HG02885 (cell line): ENCODE results near the gene CALU.

ENCODE experiments used
- ATAC-seq: cut with Tn5 transposase; IDR thresholded peaks from one replicate; pipeline ENCODE4 v1.9.1; 2021; ENCODE audit warnings: mild to moderate bottlenecking; ENCODE audit not compliant: unreplicated experiment, poor library complexity

CALU gene

DNA sequence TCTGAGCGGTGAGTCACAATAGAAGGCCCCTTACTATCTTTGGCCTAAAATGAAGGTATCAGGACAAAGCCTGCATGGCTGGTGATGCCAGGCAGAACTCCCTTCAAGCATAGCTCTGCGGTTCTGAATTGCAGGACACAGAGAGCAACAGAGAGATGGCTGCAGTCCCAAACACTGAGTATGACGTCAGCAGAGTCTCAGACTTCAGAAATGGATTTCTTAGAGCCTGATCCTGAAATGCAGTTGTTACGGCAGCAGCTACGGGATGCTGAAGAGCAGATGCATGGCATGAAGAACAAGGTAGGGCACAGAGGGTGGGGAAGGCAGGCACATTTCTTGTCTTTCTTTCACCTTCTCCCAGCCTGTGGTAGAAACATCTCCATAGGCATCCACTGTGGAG is 66.1 kb downstream of the CALU start:
- no peak for ATAC-seq

DNA sequence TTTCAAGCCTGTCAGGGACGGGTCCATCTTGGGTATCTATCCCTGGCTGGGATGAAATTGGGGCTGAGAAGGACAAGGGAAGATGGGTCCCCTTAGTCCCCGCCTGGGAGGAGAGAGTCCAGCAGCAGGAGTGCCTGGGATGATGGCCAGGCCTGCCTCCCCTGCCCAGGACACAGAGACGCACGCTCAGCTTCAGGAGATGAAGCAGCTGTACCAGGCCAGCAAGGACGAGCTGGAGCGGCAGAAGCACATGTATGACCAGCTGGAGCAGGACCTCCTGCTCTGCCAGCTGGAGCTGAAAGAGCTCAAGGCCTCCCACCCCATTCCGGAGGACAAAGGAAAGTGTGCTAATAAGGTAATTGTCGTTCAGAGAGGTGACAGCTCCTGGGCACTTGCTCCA is 68.0 kb downstream of the CALU start:
- ATAC-seq, result no peak

GRCh38 chr7:128809363-128809762 is 70.2 kb downstream of the CALU start:
- no peak for ATAC-seq

DNA sequence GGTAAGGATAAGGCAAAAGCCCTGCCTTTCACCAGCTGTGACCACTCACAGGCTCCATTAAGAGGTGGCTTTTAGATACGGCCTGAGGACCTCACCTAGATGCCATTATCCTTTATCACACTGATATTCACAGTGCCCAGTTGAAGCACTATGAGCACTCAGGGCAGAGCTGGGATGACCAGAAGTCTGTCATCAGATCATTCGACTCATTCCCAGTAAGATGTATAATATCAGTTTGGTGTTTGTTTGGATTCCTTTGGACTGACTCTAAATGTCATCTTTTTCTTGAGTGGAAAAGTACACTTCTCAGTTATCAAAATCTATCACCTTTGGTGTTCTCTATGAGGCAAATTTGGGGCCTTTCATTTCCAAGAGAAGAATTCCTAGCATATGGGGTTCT is 71.3 kb downstream of the CALU start:
- no peak for ATAC-seq

DNA sequence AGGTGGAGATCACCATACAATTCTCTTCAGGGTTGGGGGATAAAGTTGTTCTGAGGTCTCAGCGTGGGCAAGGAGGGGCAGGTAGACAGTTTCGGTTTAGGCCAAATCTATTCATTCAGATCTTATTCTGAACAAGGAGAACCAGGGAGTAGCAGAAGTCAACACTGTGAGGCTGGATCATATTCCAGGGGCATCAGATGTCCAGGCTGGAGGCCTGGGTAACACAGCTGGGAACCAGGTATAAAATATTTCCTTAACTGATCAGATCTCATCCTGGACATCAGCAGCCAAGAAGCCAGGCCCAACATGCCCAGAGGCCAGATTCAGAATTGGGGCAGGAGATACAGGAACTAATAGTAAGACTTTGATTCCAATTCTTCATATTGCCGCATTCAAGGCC is 71.8 kb downstream of the CALU start:
- no peak for ATAC-seq

DNA sequence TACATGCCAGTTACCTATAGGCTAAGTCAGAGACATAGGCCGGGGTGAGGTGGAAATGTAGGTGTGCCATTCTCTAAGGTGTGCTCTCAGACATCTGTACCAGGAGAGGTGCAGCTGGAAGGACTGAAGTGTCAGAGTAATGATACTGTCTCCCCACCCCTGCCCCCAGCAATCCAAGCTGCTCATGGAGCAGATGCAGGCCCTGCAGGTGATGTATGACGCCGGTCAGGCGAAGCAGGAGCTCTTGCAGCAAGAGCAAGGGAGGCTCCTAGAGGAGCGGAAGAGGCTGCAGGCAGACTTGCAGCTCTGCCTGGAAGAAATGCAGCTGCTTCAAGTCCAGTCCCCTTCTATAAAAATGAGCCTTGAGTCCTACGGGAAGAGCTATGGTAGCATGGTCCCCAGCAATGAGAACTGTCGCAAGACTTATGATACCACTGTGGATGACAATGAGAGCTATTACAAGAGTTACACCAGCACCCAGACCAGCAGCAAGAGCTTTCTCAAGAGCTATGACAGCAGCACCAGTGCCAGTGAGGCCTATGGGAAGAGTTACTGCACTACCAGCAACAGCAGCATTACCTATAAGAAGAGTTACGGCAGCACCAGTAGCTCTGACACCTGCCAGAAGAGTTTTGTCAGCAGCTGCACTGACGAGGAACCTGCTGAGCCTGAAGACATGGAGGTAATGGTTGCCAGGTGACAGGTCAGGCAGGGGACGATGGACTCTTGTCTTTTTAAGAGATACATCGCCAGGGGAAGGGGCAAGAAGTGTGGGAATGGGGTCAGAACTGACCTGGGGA is 72.7 kb downstream of the CALU start:
- ATAC-seq, result no peak

DNA sequence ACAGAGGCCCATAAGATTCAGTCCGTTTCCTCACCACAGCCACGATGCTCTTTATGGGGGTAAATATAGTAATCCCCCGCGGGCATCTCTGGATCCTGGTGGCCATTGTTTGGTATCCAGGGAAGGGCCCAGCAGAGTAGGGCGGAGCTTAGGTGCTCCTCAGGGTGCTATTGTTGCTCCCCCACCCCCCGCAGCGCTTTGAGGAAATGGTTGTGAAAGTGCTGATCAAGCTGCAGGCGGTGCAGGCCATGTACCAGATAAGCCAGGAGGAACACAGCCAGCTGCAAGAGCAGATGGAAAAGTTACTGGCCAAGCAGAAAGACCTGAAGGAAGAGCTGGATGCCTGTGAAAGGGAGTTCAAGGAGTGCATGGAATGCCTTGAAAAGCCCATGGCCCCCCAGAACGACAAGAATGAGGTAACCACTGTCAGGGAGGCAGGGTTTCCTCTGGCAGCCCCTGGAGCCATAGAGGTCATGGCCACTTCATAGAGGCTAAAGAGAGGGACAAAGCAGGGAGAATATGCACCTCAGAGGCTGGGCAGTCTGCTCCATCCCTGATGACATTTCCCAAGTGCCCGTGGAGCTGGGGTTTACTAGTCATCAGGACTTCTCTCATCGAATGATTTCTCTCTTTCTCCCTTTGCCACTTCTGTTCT is 73.5 kb downstream of the CALU start:
- no peak for ATAC-seq

DNA sequence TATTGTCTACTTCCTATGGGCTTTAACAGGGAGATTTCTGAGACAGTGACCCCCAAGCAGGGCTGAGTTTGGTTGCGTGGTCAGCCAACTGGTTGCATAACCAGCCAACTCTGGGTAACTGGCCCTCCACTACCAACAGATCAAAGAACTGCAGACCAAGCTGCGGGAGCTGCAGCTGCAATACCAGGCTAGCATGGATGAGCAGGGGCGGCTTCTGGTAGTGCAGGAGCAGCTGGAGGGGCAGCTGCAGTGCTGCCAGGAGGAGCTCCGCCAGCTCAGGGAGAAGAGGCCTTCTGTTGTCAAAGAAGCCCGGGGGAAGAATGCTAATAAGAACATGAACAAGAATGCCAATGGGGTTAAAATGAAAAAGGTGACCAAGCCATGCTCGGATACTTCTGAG is 75.3 kb downstream of the CALU start:
- no peak for ATAC-seq

GRCh38 chr7:128815289-128815942 is 76.3 kb downstream of the CALU start:
- ATAC-seq, result no peak

- ATAC-seq, result no peak
These were observed 79.5 kb downstream of the CALU start for GRCh38 chr7:128818694-128819093.
